Calu3 (cell line): ENCODE measurements around the gene ATXN7L1. TPM values are rescaled to one million over a fixed set of nuclear protein-coding genes. Genes with fewer than 3 reads are reported as not detected.

Source experiments
- BruUV-seq: library from RNA; stranded (reverse); fragments of 400-500 nt; replicated peaks from 2 replicates; lab custom pipeline; 2021; lab: Mats Ljungman, UMichigan
- CTCF ChIA-PET: fragments of 300-600 bp; sonication (Branson Sonifier 250); formaldehyde crosslinking; loops from one replicate; lab custom pipeline; 2022; ENCODE audit warnings: antibody characterized with exemption; lab: Charles Lee
- DNase-seq: peaks from one replicate; pipeline ENCODE4 v3.0.0; 2022
- H3K27ac Mint-ChIP-seq: one replicate; pipeline ENCODE4 v1.8.0; 2022; ENCODE audit warnings: mixed read lengths; ENCODE audit not compliant: unreplicated experiment
- H3K27me3 Mint-ChIP-seq: one replicate; pipeline ENCODE4 v1.8.0; 2022; ENCODE audit warnings: mixed read lengths; ENCODE audit not compliant: unreplicated experiment
- H3K36me3 Mint-ChIP-seq: one replicate; pipeline ENCODE4 v1.8.0; 2022; ENCODE audit warnings: mild to moderate bottlenecking, moderate library complexity, mixed read lengths; ENCODE audit not compliant: insufficient read depth, unreplicated experiment
- H3K4me1 Mint-ChIP-seq: one replicate; pipeline ENCODE4 v1.8.0; 2022; ENCODE audit warnings: mild to moderate bottlenecking, low read depth, mixed read lengths; ENCODE audit not compliant: unreplicated experiment
- H3K4me3 Mint-ChIP-seq: one replicate; pipeline ENCODE4 v1.8.0; 2022; ENCODE audit warnings: mild to moderate bottlenecking, low read depth, moderate library complexity, mixed read lengths; ENCODE audit not compliant: unreplicated experiment
- H3K9me3 Mint-ChIP-seq: one replicate; pipeline ENCODE4 v1.8.0; 2022; ENCODE audit warnings: low read depth, mixed read lengths; ENCODE audit not compliant: unreplicated experiment
- intact Hi-C: fragments of 100-400 bp; cut with micrococcal nuclease; formaldehyde crosslinking; loops from one replicate; pipeline ENCODE4 v1.10.0; 2022; ENCODE audit not compliant: unreplicated experiment
- total RNA-seq: library from RNA; stranded (reverse); gene quantifications from 2 replicates; pipeline ENCODE4 v1.2.3, GENCODE V29; 2022
- TF ChIP-seq, protein P1 (sequence below): fragments of 200-600 bp; IDR thresholded peaks from one replicate; pipeline ENCODE4 v1.8.0; 2022; ENCODE audit warnings: antibody characterized with exemption; ENCODE audit not compliant: unreplicated experiment

The ATXN7L1 gene
- total RNA-seq, 1 experiment from 2014 or later, result 12.0 TPM

DNA sequence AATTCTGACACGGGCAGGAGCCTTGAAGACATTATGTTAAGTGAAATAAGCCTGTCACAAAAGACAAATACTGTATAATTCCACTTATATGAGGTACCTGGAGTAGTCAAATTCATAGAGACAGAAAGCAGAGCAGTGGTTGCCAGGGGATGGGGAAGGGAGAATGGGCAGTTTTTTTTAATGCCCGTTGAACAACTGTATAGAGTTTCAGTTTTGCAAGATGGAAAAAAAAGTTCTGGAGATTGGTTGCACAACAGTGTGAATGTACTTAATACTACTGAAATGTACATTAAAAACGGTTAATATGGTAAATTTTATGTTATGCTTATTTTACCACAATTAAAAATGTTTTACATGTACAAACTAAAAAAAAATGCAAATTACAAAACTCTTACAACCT lies 231.5 kb downstream of the ATXN7L1 start:
- intact Hi-C loops, result no loop called here
- peaks cover 26% of the 10 kb centered on the region for H3K4me1 Mint-ChIP-seq
- CTCF ChIA-PET, result no interaction called here

DNA sequence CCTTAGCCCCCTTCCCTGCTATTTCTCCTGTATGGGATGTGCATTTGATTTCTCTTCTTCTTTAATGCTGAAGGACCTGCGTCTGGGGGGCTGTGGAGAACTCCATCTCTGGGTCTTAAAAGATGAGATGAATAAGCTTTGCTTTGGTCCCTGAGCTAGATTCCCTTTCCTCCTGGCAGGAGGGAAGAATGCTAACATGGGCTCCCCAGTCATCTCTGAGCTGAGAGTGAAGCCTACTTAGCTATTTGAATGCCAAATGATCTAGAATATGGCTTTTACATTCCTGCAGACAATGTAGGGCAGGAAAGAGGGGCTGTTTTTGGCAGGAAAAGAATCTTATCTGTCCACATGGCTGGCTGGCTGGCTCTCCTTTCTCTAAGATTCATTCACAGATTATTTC lies 232.5 kb downstream of the ATXN7L1 start:
- CTCF ChIA-PET, result interaction anchor here (0.6 kb wide), 1 partner anchor 346 kb away, joined by 3 read pairs; no protein-coding TSS in a partner anchor
- intact Hi-C loops, result no loop called here
- Mint-ChIP-seq H3K27ac (no peak overlapping the region), H3K9me3 (no peaks in the 10 kb centered on the region), H3K4me3 (no peak overlapping the region), H3K4me1 (peaks cover 15% of the 10 kb centered on the region), H3K27me3 (no peaks in the 10 kb centered on the region), H3K36me3 (peaks cover 5% of the 10 kb centered on the region)
- no peak for DNase-seq
- no TSS peak for BruUV-seq
- TF ChIP-seq, protein P1, sequence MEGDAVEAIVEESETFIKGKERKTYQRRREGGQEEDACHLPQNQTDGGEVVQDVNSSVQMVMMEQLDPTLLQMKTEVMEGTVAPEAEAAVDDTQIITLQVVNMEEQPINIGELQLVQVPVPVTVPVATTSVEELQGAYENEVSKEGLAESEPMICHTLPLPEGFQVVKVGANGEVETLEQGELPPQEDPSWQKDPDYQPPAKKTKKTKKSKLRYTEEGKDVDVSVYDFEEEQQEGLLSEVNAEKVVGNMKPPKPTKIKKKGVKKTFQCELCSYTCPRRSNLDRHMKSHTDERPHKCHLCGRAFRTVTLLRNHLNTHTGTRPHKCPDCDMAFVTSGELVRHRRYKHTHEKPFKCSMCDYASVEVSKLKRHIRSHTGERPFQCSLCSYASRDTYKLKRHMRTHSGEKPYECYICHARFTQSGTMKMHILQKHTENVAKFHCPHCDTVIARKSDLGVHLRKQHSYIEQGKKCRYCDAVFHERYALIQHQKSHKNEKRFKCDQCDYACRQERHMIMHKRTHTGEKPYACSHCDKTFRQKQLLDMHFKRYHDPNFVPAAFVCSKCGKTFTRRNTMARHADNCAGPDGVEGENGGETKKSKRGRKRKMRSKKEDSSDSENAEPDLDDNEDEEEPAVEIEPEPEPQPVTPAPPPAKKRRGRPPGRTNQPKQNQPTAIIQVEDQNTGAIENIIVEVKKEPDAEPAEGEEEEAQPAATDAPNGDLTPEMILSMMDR, result no peak

More for the DNA sequence above, 231.5 kb downstream of the ATXN7L1 start:
- H3K4me3 Mint-ChIP-seq, result no peak overlapping the region
- TF ChIP-seq, protein P1, result no peak
- H3K36me3 Mint-ChIP-seq, result peaks cover 5% of the 10 kb centered on the region
- H3K27me3 Mint-ChIP-seq, result no peaks in the 10 kb centered on the region
- no TSS peak for BruUV-seq
- no peaks in the 10 kb centered on the region for H3K9me3 Mint-ChIP-seq
- H3K27ac Mint-ChIP-seq, result no peak overlapping the region
- DNase-seq, result no peak

DNA sequence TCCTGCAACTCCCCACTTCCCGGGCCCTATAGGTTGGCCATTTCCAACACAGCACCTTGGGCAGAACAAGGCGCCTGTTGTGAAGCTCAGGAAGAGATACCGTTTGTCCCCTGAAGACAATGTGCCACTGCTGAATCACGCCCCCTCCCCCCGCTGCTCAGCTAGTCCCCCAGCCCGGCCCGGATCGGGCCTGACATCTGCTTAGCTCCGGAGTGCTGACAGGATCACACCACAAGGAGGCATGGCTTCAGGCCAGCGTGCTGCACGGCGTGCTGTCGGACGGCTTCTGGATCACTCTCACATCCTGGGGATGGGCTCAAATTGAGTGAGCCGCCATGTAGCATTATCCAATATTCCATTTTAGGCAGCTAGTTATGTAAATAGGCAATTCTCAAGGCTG lies 233.0 kb downstream of the ATXN7L1 start:
- TF ChIP-seq, protein P1, result no peak
- H3K9me3 Mint-ChIP-seq, result no peaks in the 10 kb centered on the region
- no TSS peak for BruUV-seq
- H3K27me3 Mint-ChIP-seq, result no peaks in the 10 kb centered on the region
- H3K36me3 Mint-ChIP-seq, result peaks cover 5% of the 10 kb centered on the region
- H3K27ac Mint-ChIP-seq, result no peak overlapping the region
- intact Hi-C loops, result no loop called here
- CTCF ChIA-PET, result no interaction called here
- H3K4me1 Mint-ChIP-seq, result peaks cover 10% of the 10 kb centered on the region
- no peak overlapping the region for H3K4me3 Mint-ChIP-seq
- DNase-seq, result no peak

DNA sequence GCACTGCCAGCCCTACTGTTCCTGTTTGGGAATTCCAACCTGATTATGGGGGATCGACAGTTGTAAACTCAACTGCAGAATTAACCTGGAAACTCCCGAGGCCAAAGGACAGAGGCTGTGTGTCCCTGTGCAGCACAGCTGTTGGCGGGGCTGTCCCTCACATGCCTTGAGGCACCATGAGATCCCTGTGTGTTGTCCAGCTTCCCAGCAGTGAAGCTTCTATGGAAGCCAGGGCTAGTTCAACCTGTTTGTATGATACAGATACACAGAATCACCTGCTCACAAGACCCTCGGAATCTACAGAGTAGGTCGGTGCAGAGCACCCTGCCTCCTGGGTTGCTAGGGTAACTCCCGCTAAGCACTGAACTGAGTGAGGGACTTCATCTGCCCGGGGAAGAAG lies 234.1 kb downstream of the ATXN7L1 start:
- no peak for DNase-seq
- Mint-ChIP-seq H3K36me3 (no peaks in the 10 kb centered on the region), H3K27ac (no peak overlapping the region), H3K4me3 (no peak overlapping the region), H3K4me1 (no peaks in the 10 kb centered on the region), H3K9me3 (no peaks in the 10 kb centered on the region), H3K27me3 (no peaks in the 10 kb centered on the region)
- intact Hi-C loops, result no loop called here
- no TSS peak for BruUV-seq
- CTCF ChIA-PET, result no interaction called here
- TF ChIP-seq, protein P1, result no peak
